Head of caudate nucleus (tissue), 42 donors: Measurements from ENCODE around the gene ZNF488.

Experiments used
- DNase-seq, 42 donors: peaks; one replicate each; pipeline versions ENCODE4 v3.0.0 to v3.0.0-alpha.2; 2020 to 2021; ENCODE audit warnings: mixed read lengths in 7 of 42
- intact Hi-C: fragments of 100-400 bp; cut with DNase I; formaldehyde crosslinking; loops from one replicate; pipeline ENCODE4 v1.15.0; 2022

Gene ZNF488

DNA sequence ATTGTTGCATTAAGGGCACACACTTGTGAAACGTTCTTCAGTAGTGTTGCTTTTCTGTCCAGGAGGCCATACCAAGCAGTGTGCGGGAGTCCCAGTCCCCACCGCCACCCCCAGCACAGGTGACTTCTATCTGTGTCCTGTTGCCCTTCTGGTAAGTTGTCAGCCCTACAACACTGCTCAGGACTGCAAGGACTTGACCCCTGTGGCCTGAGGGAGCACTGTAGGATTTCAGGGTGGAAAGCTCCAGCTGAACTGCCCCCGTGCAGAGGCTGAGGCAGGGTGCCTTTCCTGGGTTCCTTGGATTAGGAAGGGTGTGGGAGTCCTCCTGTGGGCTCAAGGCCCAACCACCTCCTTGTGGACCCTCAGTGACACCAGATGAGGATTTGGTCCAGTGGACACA, 26.8 kb upstream of the ZNF488 start:
- DNase-seq: peak in 1 of 42 donors; percentile 25
- intact Hi-C loops: no loop called here

DNA sequence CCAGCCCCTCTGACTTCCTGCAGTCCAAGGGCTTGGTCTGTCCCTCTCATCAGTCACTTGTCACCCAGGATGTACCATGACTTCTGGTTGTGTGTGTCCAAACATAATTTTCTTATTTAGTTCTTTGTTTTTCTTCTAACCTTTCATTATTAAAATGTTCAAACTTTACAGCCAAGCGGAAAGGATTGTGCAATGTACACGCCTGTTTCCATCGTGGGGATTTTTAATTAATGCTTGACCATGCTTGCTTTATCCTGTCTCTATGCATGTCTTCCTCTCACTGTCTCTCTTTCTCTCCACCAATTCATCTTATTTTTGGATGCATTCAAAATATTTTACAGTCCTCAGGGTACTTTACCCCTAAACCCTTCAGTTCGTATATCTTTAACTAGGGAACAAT, 26.2 kb upstream of the ZNF488 start:
- DNase-seq: no peak
- intact Hi-C loops: no loop called here

DNA sequence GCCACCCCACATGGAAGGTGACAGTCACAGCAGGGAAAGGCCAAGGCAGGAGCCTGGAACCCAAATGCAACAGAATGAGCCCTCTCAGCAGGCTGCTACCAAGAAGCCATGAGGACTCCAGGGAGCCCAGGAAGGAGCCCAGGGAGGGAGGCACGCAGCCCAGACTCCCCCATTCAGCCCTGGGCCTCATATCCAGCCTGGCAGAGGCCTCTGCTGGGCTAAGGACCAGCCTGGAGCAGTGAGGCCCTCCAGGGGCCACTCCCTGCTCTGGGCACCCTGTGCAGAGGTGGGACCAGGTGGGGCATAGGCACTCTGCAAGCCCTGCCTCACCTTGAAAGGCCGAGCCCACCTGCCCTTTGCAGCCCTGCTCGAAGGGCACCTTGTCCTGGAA, 25.8 kb upstream of the ZNF488 start:
- no peak for DNase-seq
- intact Hi-C loops: no loop called here

DNA sequence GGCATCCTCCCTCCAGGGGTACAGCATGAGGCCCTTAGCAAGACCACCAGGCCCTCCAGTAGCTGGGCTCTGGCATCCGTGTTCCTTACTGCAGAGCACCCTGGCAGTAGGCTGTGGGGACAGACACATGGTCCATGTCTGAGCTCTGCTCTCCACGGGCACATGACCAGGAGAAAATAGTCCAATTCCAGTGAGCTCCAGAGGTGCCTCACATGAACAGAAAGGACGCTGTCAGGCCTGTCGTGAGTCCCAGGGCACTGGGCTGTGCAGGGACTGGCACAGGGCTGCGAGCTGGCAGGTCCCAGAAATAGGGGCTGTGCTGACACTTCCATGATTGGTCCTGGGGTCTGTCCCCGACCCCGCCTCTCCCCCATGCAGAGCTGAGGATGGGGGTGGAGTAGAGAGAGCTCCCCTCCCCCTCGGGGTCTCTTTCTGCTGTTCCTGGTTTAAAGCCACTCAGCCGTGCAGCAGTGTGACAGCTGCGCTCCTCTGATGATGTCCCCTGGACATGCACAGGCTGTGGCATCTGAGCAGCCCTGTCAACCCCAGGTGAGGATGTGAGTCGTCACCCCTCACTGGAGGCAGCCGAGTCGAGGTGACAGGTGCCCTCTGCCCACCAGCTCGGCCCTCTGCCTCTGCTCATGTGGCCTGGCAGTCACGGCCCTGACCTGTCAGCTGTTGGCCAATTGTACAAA, 25.2 kb upstream of the ZNF488 start:
- DNase-seq: peak in 1 of 42 donors; percentile 26

DNA sequence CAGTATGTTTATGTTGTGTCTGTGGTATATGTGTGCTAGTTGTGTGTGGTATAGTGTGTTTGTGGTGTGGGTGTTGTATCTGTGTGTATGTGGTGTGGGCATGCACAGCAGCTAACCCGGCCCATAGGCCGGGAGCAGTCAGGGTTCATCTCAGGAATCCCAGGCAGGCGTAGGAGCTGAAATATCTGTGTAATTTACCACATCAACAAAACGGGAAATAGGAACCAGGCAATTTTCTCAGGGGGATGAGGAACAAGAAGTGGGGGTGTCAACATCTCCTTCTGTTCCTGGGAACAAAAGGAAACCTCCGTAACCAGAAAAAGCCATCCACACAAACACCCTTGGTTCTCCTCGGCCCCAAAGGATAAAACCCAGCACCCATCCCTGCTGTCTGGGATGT, 24.5 kb upstream of the ZNF488 start:
- DNase-seq: no peak
- intact Hi-C loops: no loop called here

More for the DNA sequence above, 25.2 kb upstream of the ZNF488 start:
- intact Hi-C loops: no loop called here

DNA sequence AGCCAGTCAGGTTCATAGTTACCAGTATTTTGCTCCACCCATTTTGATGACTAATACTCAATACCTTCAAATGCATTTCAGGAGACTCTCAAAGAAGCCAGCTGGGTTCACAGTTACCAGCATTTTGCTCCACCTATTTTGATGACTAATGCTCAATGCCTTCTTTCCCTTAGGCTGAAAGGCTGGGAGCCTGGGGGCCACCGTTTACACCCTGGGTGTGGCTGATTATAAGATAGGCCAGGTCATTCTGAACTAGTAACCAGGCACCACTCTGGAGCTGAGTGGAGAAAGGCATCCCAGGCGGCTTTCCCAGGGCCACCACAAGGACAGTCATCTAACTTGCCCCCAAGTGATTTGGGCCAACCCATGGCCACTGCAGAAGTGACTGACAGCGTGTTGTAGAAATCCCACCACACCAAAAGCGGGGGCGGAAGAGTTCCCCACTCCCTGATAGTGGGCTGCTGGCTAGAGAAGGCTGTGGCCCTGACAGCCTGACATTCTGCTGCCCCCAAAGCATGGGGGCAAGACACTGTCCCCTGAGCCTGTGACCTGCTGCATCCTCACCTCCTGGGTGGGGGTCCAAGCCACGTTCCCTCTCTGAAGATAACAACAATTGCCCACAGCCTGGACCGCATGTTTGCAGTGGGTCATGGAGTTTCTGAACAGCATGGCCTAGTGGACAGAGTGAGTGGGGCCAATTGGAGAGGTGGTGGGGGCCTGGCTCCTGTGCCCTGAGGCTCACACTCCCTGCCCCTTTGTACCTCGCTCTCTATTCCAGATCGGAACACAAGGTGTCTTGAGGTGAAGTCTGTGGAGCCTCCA, 23.0 kb upstream of the ZNF488 start:
- peak in 1 of 42 donors; percentile 36 for DNase-seq

DNA sequence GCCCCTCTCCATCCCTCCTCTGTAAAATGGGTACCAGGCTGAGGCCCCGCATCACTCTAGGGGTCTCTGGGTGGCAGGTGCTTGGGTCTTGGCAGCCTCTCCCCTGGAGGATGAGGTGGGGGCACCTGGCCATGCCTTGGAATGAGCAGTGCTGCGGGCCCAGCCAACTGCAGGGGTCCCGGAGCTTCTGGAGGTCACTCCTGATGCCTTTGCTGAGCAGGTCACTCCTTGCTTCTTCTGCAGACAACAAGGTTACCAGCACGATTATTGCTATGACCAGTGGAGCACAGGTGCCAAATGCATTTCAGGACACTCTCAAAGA, 22.4 kb upstream of the ZNF488 start:
- no peak for DNase-seq
- intact Hi-C loops: no loop called here

More for the DNA sequence above, 23.0 kb upstream of the ZNF488 start:
- intact Hi-C loops: no loop called here

DNA sequence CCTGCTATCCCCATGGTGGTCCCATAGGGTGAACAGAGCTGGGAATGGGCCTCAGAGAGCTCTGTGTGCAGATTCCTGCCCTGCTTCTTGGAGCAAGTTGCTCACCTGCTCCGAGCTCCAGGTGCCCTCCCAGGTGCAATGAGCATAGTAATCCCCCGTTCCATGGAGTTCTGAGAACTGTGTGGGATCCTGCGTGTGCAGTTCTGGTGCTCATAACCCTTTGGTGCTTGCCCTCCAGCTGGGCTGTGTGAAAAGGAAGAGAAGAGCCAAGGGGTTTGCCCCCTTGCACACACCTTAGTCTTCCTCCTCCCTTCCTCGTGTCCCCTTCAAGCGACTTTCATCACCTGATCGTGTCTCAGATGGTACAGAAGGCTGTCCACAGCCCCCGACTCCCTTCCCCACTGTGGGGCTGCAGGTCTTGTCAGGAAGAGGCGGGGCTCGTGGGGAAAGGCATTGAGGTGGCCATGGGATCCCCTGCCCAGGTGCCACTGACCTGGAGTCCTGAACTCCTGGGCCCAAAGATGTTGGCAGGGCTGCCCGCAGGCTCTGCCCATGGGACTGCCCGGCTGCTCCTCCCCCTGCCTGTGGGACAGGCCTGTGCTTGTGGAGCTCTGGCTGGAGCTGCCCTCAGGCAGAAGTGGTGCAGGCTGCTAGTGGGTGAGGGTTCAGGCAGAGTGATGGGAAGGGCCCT, 21.9 kb upstream of the ZNF488 start:
- intact Hi-C loops: no loop called here
- DNase-seq: peak in 1 of 42 donors; percentile 26

DNA sequence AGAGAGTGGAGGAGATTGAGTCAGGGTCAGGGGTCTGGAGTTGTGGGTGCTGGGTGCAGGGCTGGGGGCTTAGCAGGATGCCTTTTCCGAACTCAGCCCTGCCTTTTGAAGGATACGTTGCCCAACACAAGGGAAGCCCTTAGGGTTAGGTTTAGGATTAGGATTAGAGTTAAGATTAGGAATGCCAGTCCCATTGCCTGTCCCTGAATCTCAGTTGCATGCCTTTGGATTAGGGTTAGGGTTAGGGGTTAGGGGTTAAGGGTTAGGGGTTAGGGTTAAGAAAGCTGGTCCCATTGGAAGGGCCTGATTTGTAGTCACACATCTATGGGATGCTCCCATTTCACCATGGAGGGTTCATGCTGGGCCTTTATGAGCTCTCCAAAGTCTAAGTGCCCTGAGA, 20.8 kb upstream of the ZNF488 start:
- intact Hi-C loops: no loop called here

DNA sequence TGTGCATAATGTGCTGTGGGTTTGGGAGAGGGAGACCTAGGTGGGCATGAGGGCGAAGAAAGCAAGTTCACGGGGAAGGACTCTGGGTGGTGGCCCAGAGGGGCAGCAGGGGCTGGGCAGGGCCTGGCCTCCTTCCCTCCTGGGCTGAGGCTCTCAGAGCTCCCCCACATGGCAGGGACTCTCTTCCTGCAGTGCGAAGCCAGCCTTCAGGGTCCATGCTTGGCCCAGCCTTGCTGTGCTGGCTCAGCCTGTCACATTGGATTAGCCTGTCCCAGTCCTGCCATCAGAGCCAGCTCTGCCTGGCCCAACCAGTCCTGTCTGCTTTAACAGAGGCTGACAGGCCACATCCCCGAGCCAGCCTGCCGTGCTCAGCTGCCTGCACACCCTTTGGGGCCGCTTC, 20.4 kb upstream of the ZNF488 start:
- peak in 1 of 42 donors; percentile 32 for DNase-seq
- intact Hi-C loops: no loop called here

More for the DNA sequence above, 20.8 kb upstream of the ZNF488 start:
- peak in 1 of 42 donors; percentile 18 for DNase-seq

DNA sequence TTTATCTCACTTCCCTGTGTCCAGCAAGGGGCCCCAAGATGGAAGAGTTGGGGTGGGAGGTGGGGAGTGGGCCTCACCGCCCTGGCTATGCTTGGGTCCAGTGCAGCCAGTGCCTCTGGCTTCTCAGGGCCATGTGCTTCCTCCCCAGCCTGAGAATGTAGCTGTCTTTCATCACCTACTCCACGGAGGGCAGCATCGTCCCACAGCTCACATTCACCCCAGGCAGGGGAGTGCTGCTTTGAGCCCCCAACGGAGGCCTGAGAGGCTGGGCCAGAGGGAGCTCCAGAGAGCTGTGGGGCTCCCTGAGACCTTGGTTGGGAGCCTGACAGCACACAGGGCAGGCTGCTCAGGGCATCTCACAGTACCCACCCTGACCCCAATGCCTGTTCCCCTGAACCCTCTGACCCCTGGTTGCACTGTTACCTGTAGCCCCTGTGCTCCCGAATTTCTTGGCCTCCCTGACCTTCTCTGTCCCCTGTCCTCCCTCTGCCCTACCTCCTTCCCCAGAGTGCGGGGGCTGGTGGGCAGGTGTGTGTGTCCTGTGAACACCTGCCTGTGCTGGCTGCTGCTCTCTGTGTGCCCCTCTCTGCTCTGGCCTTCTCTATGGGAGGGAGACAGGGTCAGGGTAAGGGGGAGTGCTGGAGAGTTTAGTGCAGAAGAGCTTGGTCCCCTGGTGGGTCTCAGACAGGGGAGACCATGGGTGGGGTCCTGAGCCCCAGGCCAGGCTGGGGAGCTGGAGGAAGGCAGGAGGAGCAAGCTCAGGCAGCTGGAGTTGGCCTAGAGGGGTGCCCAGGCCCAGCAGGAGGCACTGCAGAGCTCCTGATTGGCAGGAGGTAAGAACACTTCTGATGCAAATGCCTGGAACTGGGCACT, 19.6 kb upstream of the ZNF488 start:
- intact Hi-C loops: no loop called here

DNA sequence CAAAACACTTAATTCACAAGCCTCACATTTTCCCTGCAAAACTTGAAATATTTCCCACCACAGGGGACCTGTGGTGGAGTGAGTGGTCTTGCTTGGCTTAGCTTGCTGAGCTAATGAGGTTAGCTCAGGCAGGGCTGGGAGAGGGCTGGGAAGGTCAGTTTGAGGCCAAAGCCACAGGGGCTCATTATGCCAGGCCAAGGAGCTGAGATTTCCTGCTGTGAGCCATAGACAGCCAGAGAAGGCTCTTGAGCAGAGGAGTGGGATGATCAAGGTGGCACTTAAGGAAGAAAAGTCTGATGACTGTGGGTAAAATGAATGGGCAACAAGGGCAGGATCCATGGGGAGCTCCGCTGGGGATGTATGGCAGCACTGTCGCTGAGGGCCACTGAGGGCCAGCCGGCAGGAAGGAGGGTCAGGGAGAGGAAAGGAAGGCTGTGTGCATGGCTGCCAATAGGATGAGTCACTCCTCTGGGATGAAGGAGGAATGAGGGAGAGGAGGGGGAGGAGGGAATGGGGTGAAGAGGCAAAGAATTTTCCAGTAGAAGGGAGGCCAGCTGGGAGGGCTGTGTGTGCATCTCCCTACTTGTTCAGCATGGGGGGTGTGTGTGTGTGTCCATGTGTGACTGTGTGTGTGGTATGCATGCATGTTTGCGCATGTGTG, 18.7 kb upstream of the ZNF488 start:
- intact Hi-C loops: no loop called here
- peak in 8 of 42 donors; percentile 13 to 61 (median 40) for DNase-seq

More for the DNA sequence above, 19.6 kb upstream of the ZNF488 start:
- peak in 2 of 42 donors; percentile 24 to 34 for DNase-seq

DNA sequence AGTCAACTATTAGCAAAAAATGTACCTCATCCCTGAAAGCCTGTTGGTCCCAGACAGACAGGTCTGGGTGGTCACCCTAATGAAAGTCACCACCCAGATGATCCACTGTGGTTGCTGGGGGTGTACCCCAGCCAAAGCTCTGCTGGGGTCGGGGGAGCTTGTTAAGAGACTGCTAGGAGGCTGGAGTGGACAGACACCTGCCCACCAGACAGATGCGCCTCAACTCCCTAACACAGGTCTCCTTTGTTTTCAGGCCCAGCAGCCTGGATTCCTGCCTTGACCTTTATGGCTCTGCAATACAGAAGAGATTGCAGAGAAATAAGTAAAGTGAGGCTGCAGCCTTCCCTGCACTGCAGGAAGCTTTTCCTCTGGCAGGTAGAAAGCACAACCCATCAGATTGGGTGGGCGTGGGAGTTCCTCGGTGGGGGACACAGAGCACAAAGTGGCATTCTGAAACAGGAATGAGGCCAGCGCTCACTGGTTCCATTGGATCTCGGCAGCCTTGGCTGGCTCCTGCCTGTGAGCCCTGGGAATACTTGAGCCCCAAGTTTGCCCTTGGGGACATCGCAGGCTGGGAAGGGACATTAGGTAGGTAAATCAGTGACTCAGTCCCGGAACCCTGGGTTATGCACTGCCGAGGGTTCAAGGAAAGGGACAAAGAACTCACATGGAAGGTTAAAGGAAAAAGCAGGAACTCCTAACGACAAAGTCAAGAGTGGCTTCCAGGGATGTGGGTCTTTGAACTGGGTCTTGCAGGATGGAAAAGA, 18.0 kb upstream of the ZNF488 start:
- DNase-seq: peak in 2 of 42 donors; percentile 34 to 39
- intact Hi-C loops: no loop called here

DNA sequence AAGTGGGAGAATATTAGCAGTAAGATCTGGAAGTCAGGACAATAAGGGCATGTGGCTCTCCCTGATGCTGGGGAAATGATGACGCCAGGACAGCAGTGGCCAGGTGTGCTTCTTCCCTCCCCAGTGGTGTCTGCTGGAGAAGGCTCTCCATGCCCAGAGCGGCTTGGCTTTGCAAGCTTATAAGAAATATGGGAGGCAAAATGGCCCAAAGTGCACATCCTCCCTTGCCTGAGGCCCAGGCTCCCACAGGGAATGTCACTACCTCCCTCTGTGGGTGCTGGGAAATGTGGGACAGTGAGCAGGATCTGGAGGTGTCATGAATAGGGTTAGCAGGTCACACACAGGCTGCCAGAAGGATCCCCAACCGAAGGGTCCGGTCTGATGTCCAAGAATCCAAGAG, 17.1 kb upstream of the ZNF488 start:
- intact Hi-C loops: no loop called here

DNA sequence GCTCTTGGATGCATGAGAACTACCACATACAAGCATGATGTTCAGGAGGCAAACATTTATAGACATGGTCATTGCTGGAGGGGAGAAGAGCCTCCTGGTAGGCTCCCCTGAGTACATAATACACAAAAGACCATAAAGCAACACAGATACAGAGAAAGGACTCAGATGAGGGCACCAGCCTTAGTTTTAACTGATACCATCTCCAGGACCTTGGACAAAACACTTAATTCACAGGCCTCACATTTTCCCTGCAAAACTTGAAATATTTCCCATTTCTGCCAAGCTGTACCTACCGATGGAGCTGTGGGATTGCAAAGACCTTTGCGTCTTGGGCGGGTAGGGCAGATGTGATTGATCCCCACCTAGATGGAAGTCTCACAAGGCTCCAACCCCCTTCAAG, 16.7 kb upstream of the ZNF488 start:
- peak in 1 of 42 donors; percentile 20 for DNase-seq
- intact Hi-C loops: no loop called here

More for the DNA sequence above, 17.1 kb upstream of the ZNF488 start:
- peak in 1 of 42 donors; percentile 27 for DNase-seq

DNA sequence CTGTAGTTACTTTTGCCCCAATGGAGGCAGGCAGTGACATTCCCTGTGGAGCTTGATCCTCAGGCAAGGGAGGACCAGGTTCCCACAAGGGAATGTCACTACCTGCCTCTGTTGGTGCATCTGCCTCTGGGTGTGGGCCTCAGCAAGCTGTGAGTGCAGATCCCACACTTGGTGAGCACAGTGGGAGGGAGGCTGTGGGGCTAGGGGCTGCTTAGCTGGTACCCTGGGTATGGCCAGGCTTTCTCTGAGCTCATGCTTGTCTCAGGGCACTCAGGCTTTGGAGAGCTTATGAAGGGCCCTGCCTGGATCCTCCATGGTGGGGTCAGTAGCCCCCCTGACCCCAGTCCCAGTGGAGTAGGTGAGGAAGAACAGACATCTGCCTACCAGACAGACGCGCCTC, 16.2 kb upstream of the ZNF488 start:
- DNase-seq: peak in 2 of 42 donors; percentile 14 to 22
- intact Hi-C loops: no loop called here

DNA sequence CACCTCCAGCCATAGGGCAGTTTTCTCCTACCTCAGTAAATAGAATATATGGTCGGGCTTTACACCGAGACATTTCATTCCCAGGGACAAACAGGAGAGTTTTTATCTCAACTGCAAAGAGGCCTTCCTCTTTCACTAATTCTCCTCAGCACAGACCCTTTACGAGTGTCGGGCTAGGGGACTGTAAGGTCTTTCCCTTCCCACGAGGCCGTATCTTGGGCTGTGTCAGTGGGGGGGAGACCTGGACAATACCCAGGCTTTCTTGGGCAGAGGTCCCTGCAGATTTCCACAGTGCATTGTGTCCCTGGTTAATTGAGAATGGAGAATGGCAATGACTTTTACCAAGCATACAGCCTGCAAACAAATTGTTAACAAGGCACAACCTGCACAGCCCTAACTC, 13.2 kb upstream of the ZNF488 start:
- DNase-seq: peak in 2 of 42 donors; percentile 5 to 37
- intact Hi-C loops: no loop called here

DNA sequence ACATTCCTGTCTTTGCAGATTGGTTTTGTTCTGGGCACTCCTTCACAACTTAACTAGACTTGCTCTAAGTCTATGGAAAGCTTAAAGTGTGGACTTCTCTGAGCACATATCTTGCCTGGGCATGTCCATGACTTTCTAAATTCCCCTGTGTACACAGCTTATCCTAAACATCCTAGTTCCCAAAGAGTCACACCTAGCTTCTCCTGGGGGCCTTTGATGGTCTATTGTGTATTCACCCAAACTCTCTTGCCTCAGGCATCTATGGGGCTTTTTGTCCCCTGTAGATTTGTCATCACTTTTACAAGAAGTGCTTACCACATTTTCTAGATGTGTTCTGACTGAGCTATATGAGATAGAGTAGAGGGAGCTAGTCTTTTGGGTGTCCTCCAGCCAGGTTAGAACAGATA, 12.2 kb upstream of the ZNF488 start:
- intact Hi-C loops: no loop called here
- DNase-seq: no peak
